Stimulated activated memory B cell treated with anti-CD40 and anti-IgM and Interleukin-4, amounts not matched to agents 10 μg/mL and 1 μg/mL and 100 μg/mL, for 72 hours (primary cell): Measurements from ENCODE around the gene RAP2C.

Experiments
- ATAC-seq: fragments of 150-1000 bp; cut with Tn5 transposase; 2 replicates; pipeline ENCODE4 v1.10.0; 2021
- H3K27ac Mint-ChIP-seq: one replicate; pipeline ENCODE4 v1.8.0; 2022; ENCODE audit warnings: mild to moderate bottlenecking, mixed read lengths
- H3K27me3 Mint-ChIP-seq: one replicate; pipeline ENCODE4 v1.8.0; 2022; ENCODE audit warnings: mixed read lengths
- H3K36me3 Mint-ChIP-seq: one replicate; pipeline ENCODE4 v1.8.0; 2022; ENCODE audit warnings: mixed read lengths
- H3K4me1 Mint-ChIP-seq: one replicate; pipeline ENCODE4 v1.8.0; 2022; ENCODE audit warnings: mixed read lengths
- H3K4me3 Mint-ChIP-seq: one replicate; pipeline ENCODE4 v1.8.0; 2022; ENCODE audit warnings: mild to moderate bottlenecking, moderate library complexity, mixed read lengths
- H3K9me3 Mint-ChIP-seq: one replicate; pipeline ENCODE4 v1.8.0; 2022; ENCODE audit warnings: mixed read lengths

RAP2C gene

DNA sequence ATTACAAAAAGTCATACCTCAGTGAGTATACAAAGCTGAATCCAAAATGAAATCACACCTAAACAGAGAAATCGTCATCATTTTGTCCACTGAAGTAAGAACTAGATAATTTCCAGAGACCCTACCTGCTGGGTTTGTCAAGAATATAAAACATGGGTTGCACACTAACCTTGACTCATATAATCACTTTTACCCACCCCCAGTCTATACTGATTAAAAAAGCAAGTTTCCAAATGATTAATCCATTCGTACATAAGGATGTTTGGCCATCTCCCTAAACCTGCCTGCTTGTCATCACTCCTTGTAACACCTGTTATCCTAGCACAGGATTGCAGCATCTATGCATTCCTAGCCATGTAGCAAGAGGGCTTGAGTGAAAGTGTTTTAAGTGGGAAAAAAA, 4.7 kb downstream of the RAP2C start:
- Mint-ChIP-seq H3K4me3 (no peak overlapping the region), H3K27ac (no peak overlapping the region), H3K4me1 (peaks cover 29% of the 10 kb centered on the region), H3K9me3 (no peaks in the 10 kb centered on the region), H3K36me3 (peaks cover 8% of the 10 kb centered on the region), H3K27me3 (no peaks in the 10 kb centered on the region)
- no peak for ATAC-seq

DNA sequence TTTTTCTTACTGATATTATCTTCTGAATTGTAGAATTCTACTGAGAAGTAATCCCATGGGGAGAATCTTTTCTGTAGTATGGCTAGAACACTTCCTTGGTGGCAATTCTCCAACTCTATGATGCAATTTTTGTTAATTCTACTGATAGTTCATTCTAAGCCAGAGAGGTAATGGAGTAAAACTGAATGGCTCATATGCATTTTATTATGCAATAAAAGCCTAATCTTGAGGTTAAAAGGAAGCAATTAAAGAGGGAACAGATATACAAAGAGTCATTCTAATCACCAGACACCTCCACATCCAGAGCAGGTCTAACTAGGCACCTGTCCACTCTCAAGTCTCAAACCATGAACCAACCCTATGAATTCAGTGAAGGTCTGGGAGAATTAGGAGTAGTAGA, 9.7 kb downstream of the RAP2C start:
- Mint-ChIP-seq H3K4me3 (no peak overlapping the region), H3K9me3 (no peaks in the 10 kb centered on the region), H3K4me1 (peaks cover 23% of the 10 kb centered on the region), H3K36me3 (peaks cover 14% of the 10 kb centered on the region), H3K27me3 (no peaks in the 10 kb centered on the region), H3K27ac (no peak overlapping the region)
- no peak for ATAC-seq

DNA sequence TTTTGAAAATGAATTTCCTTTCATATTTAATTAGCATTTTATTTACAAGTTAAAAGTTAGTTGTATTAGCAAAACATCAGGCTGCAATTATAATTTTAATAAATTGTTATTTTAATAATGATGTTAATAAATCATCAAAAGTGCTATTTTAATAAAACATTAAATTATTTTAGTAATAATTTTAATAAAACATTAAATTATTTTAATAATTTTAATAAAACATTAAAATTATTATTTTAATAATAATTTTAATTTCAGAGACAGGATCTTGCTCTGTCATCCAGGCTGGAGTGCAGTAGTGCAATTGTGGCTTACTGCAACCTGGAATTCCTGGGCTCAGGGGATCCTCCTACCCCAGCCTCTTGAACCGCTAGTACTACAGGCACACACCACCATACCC, 10.8 kb downstream of the RAP2C start:
- Mint-ChIP-seq H3K27ac (no peak overlapping the region), H3K36me3 (peaks cover 15% of the 10 kb centered on the region), H3K4me3 (no peak overlapping the region), H3K9me3 (no peaks in the 10 kb centered on the region), H3K4me1 (peaks cover 17% of the 10 kb centered on the region), H3K27me3 (no peaks in the 10 kb centered on the region)
- ATAC-seq: no peak

DNA sequence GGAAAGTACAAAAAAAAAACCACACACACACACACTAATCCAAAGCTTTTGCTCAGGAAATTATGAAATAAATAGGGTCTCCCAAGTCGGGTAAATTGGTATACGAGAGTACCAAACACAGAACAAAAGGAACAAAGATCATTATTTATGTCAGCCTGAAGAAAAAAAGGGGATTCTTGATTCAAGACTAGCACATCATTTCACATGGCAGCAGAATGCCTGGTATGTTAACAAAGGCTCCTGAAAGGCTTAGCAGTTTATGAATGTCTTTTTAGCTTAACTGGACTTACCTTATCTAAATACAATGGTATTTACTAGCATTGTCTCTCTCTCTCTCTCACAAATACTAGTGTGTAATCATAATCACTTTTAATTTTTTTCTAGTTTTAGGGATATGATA, 11.3 kb downstream of the RAP2C start:
- no peak for ATAC-seq
- Mint-ChIP-seq H3K4me3 (no peak overlapping the region), H3K27ac (no peak overlapping the region)

DNA sequence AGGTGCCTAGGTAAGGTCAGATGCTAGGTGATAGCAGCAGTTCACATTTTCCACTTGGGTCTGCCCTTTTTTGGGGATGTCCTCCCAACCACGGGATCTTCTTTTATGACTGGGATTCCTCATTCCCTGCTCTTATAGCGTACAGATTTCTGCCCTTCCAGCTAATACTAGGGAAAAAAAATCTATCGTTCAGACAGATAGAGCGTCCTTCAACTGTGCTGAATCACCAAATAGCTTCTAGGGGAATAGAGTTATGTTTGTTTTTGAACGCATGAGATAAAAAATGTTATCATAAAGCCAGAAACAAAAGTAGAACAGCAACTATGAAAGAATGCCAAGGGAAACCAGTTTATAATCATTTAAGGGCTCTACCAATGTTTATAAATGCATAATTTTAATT, 13.0 kb downstream of the RAP2C start:
- H3K27ac Mint-ChIP-seq: no peak overlapping the region
- no peak for ATAC-seq
- no peaks in the 10 kb centered on the region for H3K9me3 Mint-ChIP-seq
- H3K4me1 Mint-ChIP-seq: peaks cover 14% of the 10 kb centered on the region
- H3K36me3 Mint-ChIP-seq: peaks cover 16% of the 10 kb centered on the region
- H3K4me3 Mint-ChIP-seq: no peak overlapping the region
- H3K27me3 Mint-ChIP-seq: no peaks in the 10 kb centered on the region

More for the DNA sequence above, 11.3 kb downstream of the RAP2C start:
- no peaks in the 10 kb centered on the region for H3K27me3 Mint-ChIP-seq
- no peaks in the 10 kb centered on the region for H3K9me3 Mint-ChIP-seq
- H3K36me3 Mint-ChIP-seq: peaks cover 20% of the 10 kb centered on the region
- H3K4me1 Mint-ChIP-seq: peaks cover 17% of the 10 kb centered on the region

DNA sequence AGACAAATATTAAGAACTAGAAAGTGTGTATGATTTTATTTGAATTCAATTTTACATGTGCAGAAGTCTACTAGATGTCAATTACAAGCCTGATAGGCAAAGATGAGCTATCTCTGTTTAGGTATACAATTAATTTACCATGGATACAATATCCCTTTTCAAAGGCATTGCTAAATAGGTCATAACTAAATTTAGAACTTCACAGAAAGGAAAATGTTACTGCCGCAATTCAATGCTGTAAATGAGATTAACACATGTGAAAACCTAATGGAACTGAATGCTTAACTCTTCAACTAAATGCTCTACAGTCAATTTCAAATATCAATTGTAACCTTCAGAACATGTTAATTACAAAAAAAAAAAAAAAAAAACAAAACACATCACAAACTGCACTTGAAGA, 14.6 kb downstream of the RAP2C start:
- no peak for ATAC-seq
- Mint-ChIP-seq H3K9me3 (no peaks in the 10 kb centered on the region), H3K4me1 (peaks cover 5% of the 10 kb centered on the region), H3K27me3 (no peaks in the 10 kb centered on the region), H3K36me3 (peaks cover 11% of the 10 kb centered on the region), H3K4me3 (no peak overlapping the region), H3K27ac (no peak overlapping the region)

DNA sequence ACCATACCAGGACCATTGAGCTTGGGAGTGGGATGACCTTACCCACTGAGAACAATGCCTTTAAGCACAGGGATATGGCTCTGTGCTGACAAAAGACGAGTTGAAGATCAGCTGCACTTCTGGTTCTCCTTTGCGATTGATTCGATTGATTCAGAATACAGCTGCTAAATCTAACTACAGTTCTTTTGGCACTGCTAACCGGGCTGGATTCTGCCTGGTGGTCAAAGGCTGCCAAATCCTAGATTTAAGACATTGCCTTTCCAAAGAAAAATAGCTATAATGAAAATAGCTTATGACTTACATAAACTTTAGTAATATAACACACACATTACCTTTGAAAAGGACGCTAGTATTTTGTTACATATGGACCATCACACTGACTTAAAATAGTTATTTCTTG, 18.3 kb downstream of the RAP2C start:
- H3K4me3 Mint-ChIP-seq: no peak overlapping the region
- H3K27me3 Mint-ChIP-seq: no peaks in the 10 kb centered on the region
- ATAC-seq: no peak
- peaks cover 4% of the 10 kb centered on the region for H3K4me1 Mint-ChIP-seq
- no peak overlapping the region for H3K27ac Mint-ChIP-seq
- no peaks in the 10 kb centered on the region for H3K9me3 Mint-ChIP-seq
- peaks cover 16% of the 10 kb centered on the region for H3K36me3 Mint-ChIP-seq

DNA sequence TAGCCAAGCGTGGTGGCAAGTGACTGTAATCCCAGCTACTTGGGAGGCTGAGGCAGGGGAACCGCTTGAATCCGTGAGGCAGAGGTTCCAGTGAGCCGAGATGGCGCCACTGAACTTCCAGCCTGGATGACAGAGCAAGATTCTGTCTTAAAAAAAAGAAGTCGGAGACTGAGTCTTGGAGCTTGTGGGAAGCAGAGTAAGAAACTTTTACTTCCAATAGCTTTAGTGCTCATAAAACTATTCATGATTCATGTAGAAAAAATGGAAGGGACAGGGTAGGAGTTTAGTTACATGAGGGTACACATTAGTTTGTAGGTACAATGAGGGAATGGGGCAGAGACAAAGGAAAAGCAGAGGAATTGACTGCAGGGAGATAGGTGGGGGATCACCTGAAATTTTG, 19.3 kb downstream of the RAP2C start:
- no peaks in the 10 kb centered on the region for H3K4me1 Mint-ChIP-seq
- no peaks in the 10 kb centered on the region for H3K9me3 Mint-ChIP-seq
- no peaks in the 10 kb centered on the region for H3K27me3 Mint-ChIP-seq
- no peak for ATAC-seq
- no peak overlapping the region for H3K27ac Mint-ChIP-seq
- peaks cover 13% of the 10 kb centered on the region for H3K36me3 Mint-ChIP-seq
- H3K4me3 Mint-ChIP-seq: no peak overlapping the region

DNA sequence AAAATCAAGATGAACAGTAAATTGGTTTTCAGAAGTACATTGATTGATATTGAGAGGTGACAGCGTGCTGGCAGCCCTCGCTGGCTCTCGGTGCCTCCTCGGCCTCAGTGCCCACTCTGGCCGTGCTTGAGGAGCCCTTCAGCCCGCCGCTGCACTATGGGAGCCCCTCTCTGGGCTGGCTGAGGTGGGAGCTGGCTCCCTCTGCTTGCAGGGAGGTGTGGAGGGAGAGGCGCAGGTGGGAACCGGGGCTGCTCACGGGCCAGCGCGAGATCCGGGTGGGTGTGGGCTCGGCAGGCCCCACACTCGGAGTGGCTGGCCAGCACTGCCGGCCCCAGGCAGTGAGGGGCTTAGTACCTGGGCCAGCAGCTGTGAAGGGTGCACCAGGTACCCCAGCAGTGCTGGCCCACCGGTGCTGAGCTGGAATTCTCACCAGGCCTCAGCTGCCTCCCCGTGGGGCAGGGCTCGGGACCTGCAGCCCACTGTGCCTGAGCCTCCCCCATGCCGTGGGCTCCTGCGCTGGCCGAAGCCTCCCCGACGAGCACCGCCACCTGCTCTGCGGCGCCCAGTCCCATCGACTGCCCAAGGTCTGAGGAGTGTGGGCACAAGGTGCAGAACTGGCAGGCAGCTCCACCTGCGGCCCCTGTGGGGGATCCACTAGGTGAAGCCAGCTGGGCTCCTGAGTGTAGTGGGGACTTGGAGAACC, 25.2 kb downstream of the RAP2C start:
- no peak overlapping the region for H3K27ac Mint-ChIP-seq

DNA sequence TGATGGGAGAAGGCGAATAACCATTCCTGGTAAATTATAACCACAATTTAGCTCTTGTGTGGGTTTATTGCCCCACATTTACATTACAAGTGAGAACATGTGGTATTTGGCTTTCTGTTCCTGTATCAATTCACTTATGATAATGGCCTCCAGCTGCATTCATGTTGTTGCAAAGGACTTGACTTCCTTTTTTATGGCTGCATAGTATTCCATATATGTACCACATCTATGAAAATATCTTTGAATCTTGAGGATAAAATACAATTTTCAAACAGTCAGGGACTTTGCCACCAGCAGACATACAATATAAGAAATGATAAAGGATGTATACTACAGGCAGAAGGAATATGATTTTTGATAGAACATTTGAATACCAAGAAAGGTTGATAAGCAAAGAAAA, 27.3 kb downstream of the RAP2C start:
- peaks cover 7% of the 10 kb centered on the region for H3K36me3 Mint-ChIP-seq
- no peak overlapping the region for H3K4me3 Mint-ChIP-seq
- H3K27ac Mint-ChIP-seq: no peak overlapping the region
- H3K27me3 Mint-ChIP-seq: no peaks in the 10 kb centered on the region
- no peaks in the 10 kb centered on the region for H3K4me1 Mint-ChIP-seq
- ATAC-seq: no peak
- no peaks in the 10 kb centered on the region for H3K9me3 Mint-ChIP-seq

More for the DNA sequence above, 25.2 kb downstream of the RAP2C start:
- no peak for ATAC-seq
- H3K27me3 Mint-ChIP-seq: no peaks in the 10 kb centered on the region
- peaks cover 7% of the 10 kb centered on the region for H3K36me3 Mint-ChIP-seq
- H3K4me1 Mint-ChIP-seq: no peaks in the 10 kb centered on the region
- no peaks in the 10 kb centered on the region for H3K9me3 Mint-ChIP-seq
- no peak overlapping the region for H3K4me3 Mint-ChIP-seq

DNA sequence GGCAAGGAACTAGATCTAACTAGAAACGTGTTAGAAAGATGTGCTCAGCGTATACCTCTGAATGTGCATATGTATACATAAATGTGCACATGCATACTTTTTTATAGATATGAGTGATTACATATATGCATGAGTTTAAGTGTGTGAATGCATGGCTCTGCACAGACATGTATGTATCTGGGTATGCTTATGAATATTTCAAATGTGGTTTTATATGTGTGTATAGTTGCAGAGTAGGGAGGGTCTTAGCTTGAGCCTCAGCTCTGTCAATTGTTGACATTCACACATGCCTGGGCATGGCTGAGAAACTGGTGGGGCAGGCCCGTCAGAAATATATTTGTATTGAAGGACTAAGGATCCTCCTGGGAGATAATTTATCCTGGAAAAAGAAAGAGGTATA, 31.1 kb downstream of the RAP2C start:
- no peaks in the 10 kb centered on the region for H3K27me3 Mint-ChIP-seq
- H3K9me3 Mint-ChIP-seq: no peaks in the 10 kb centered on the region
- H3K4me1 Mint-ChIP-seq: no peaks in the 10 kb centered on the region
- ATAC-seq: no peak
- no peaks in the 10 kb centered on the region for H3K36me3 Mint-ChIP-seq
- no peak overlapping the region for H3K4me3 Mint-ChIP-seq
- no peak overlapping the region for H3K27ac Mint-ChIP-seq

DNA sequence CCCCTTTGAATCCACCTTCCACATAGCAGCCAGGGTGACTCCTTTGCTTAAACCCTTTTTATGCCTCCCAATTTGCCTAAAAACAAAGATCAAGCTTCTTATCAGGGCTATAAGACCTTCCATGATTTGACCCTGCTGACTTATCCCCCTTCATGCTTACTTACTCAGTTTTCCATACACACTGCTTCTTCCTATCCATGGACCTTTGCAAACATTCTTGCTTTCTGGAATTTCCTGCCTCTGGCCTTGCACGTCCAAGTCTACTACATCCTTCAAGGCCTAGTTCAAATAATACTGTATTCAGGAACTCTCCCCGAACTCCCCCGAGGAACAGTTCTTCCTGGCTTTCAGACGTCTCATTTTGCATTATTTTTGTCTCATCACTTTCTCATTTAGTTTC, 31.8 kb downstream of the RAP2C start:
- Mint-ChIP-seq H3K27ac (no peak overlapping the region), H3K4me1 (no peaks in the 10 kb centered on the region), H3K9me3 (peaks cover 2% of the 10 kb centered on the region), H3K36me3 (no peaks in the 10 kb centered on the region), H3K4me3 (no peak overlapping the region), H3K27me3 (no peaks in the 10 kb centered on the region)
- ATAC-seq: no peak

DNA sequence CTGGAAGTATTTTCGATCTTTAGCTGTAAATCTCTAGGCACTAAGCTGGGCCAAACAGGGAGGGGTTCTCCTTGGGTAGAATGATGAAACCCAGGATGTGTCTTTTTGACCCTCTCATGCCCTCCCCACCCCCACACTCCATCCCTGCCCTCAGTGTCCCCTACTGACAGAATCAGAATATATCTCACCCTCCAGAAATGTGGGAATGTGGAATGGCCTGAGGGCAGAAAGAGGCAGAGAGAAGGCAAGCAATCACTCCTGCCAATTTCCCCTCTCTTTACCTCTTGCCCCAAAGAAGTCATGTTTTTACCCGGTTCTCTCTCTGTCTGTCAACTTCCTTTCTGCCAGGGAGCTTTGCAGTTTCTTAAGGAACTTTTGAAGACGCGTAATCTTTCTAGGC, 34.4 kb downstream of the RAP2C start:
- no peaks in the 10 kb centered on the region for H3K36me3 Mint-ChIP-seq
- ATAC-seq: no peak
- no peak overlapping the region for H3K4me3 Mint-ChIP-seq
- H3K4me1 Mint-ChIP-seq: no peaks in the 10 kb centered on the region
- H3K27me3 Mint-ChIP-seq: no peaks in the 10 kb centered on the region
- H3K27ac Mint-ChIP-seq: no peak overlapping the region
- H3K9me3 Mint-ChIP-seq: peaks cover 3% of the 10 kb centered on the region

DNA sequence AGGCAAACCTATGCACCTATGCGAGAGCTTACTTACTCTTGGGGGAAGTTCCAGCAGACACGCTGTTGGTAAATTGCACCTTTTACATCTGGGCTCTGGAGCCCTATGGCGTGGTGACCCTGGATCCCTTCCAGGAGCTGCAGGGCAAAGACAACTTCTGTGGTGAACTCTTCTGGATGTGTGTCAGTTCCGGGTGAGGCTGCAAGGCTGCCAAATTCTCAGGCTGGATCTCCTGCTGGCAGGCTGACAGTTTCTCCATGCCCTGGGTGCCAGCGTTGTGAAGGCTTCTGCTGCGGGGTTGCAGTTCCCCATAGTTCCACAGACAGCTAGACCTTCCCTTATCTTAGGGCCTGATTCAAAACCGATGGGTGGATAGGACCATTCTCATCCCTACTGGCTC, 37.9 kb downstream of the RAP2C start:
- H3K36me3 Mint-ChIP-seq: no peaks in the 10 kb centered on the region
- no peaks in the 10 kb centered on the region for H3K4me1 Mint-ChIP-seq
- no peaks in the 10 kb centered on the region for H3K27me3 Mint-ChIP-seq
- H3K27ac Mint-ChIP-seq: no peak overlapping the region
- ATAC-seq: no peak
- H3K9me3 Mint-ChIP-seq: peaks cover 3% of the 10 kb centered on the region
- no peak overlapping the region for H3K4me3 Mint-ChIP-seq

DNA sequence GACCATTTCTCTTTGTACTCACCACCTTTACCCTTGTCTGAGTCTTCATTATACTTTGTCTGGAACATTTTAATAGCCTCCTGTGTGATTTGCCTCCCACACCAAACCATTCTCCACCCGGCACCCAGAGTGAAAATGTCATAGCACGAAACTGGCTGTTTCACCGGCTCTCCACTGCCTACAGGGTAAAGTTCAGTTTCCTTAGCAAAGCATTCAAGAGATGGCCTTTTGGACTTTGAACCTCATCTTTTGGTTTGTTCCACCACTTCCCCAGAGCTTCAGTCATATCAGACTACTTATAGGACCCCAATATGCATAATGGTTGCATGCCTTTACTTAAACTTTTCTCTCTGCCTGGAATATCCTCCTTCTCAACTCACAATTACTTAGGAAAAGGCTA, 38.3 kb downstream of the RAP2C start:
- Mint-ChIP-seq H3K27me3 (no peaks in the 10 kb centered on the region), H3K36me3 (no peaks in the 10 kb centered on the region), H3K4me1 (no peaks in the 10 kb centered on the region), H3K27ac (no peak overlapping the region), H3K4me3 (no peak overlapping the region), H3K9me3 (peaks cover 3% of the 10 kb centered on the region)
- ATAC-seq: no peak

DNA sequence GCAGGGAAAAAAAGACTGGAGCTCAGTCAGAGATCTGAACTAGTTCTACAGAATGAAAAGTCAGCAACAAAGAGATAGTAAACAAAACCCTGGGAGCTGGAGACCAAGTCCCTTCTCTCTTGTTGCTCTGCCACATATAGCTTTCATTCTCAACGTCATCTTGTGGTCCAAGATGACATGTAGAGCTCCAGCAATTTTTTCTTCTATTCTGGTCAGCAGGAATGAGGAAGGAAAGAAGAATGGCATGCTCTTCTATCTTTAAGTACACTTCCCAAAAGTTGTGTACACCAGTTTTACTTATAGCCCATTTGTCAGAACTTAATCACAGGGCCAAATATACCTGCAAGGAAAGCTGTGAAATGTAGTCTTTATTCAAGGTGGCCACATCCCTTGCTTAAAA, 45.6 kb downstream of the RAP2C start:
- ATAC-seq: no peak
- Mint-ChIP-seq H3K4me1 (no peaks in the 10 kb centered on the region), H3K27me3 (no peaks in the 10 kb centered on the region), H3K9me3 (no peaks in the 10 kb centered on the region), H3K36me3 (no peaks in the 10 kb centered on the region), H3K27ac (no peak overlapping the region), H3K4me3 (no peak overlapping the region)

DNA sequence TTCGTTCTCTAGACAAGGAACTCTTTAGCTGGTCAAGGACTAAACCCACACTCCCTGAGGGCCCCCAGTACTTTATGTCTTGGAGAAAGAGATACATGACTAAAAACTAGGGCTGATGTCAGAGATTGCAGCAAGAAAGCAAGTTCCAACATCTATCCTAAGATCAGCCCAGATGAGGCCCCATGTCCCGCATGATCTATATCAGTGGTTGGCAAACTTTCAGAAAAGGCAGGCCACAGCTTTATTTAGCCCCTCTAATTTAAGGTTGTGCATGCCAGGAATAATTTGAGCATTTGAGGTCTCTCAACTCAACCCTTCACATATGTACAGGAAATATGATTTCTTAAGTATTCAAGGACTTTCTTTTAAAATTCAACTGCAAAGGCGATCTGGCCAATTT, 47.4 kb downstream of the RAP2C start:
- Mint-ChIP-seq H3K4me3 (no peak overlapping the region), H3K36me3 (no peaks in the 10 kb centered on the region), H3K27ac (no peak overlapping the region), H3K4me1 (no peaks in the 10 kb centered on the region), H3K9me3 (no peaks in the 10 kb centered on the region), H3K27me3 (no peaks in the 10 kb centered on the region)
- no peak for ATAC-seq
